Measurements from ENCODE around the gene PDCL3. TPM values are rescaled to one million over a fixed set of nuclear protein-coding genes. Genes with fewer than 3 reads are reported as not detected.

Gene PDCL3
- total and polyA plus RNA-seq, 2 experiments from 2014 or later: 28.1 to 72.4 TPM

DNA sequence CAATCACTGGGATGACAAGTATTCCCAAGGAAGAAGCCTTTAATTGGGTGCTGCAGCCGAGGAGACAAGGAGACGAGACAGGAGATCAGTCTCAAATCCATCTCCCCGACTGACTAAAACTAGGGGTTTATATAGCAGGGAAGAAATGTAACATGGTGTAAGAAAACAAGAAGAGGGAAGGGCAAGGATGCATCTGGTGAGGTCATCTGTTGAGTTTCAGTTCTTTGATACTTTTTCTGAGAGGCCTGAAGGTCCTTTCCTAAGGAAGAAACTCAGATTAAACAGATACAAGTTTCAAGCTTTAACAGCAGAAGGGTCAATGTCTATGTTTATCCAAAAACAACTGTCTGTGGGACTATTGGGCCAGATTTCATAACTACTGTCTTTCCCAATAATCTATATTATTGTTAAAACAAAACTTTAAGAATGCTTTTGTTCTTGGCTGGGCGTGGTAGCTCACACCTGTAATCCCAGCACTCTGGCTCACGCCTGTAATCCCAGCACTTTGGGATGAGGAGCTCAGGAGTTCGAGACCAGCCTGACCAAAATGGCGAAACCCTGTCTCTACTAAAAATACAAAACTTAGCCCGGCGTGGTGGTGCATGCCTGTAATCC, 2.5 kb upstream of the PDCL3 start (continued):
- TF ChIP-seq NANOG (IDR thresholded peaks at IDR 0.05; ENCODE audit: borderline replicate concordance) (no peak), STAT1 (IDR thresholded peaks at IDR 0.05; ENCODE audit: unreplicated experiment) (no peak), POLR2AphosphoS5 (IDR thresholded peaks at IDR 0.05; ENCODE audit: low read depth) (no peak), CREB1 (CRISPR knock-in tag; IDR thresholded peaks at IDR 0.05; ENCODE audit: low read depth) (no peak), EZH2 (IDR thresholded peaks at IDR 0.05; ENCODE audit: low read depth, unreplicated experiment) (no peak)
- TF ChIP-seq, protein P1, sequence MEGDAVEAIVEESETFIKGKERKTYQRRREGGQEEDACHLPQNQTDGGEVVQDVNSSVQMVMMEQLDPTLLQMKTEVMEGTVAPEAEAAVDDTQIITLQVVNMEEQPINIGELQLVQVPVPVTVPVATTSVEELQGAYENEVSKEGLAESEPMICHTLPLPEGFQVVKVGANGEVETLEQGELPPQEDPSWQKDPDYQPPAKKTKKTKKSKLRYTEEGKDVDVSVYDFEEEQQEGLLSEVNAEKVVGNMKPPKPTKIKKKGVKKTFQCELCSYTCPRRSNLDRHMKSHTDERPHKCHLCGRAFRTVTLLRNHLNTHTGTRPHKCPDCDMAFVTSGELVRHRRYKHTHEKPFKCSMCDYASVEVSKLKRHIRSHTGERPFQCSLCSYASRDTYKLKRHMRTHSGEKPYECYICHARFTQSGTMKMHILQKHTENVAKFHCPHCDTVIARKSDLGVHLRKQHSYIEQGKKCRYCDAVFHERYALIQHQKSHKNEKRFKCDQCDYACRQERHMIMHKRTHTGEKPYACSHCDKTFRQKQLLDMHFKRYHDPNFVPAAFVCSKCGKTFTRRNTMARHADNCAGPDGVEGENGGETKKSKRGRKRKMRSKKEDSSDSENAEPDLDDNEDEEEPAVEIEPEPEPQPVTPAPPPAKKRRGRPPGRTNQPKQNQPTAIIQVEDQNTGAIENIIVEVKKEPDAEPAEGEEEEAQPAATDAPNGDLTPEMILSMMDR (conservative IDR thresholded peaks at IDR 0.05; ENCODE audit: low read depth in 2 of 2): no peak

DNA sequence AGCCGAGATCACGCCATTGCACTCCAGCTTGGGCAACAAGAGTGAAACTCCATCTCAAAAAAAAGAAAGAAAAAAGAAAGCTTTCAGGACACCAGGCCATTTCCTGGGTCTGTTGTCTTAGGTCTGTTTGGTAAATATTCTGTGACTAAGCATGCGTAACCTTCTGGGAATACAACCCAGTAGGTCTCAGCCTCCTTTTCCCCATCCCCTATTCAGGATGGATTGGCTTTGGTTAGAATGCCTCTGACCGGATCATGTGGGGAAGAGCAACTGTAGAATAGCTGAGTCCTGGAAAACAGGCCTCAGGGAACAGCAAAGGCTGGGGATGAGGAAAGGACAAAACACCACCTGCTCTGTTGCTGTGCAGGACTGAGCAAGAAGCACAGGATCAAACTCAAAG, 1.6 kb upstream of the PDCL3 start:
- Histone ChIP-seq H3K79me2 (replicated peaks; ENCODE audit: insufficient read depth) (peaks cover 17% of the 10 kb centered on the region), H4K20me1 (replicated peaks; ENCODE audit: insufficient read depth) (no peaks in the 10 kb centered on the region), H3K9me2 (ENCODE audit: insufficient read depth) (0 out of 2 replicates have a peak, but pooled peaks cover 3% of the 10 kb centered on the region), H2AFZ (peak overlapping the region; percentile 70), H3K4me2 (no peak overlapping the region), H3K4me1 (ENCODE audit: insufficient read depth) (peaks cover 13% of the 10 kb centered on the region), H3K36me3 (ENCODE audit: insufficient read depth) (no peaks in the 10 kb centered on the region), H3F3A (replicated peaks; ENCODE audit: low read depth) (0 out of 2 replicates have a peak, but pooled peaks cover 7% of the 10 kb centered on the region), H3K27me3 (ENCODE audit: insufficient read depth) (no peaks in the 10 kb centered on the region), H3K27ac (ENCODE audit: low read depth) (no peak overlapping the region), H3K4me3 (no peak overlapping the region)
- DNase-seq (ENCODE audit: low spot score) (no peak), ATAC-seq (no peak)
- H3K9me3 Mint-ChIP-seq: no peaks in the 10 kb centered on the region
- H3K36me3 Mint-ChIP-seq (ENCODE audit: low read depth): peaks cover 12% of the 10 kb centered on the region
- peaks cover 14% of the 10 kb centered on the region for H3K4me1 Mint-ChIP-seq
- 0 out of 2 replicates have a peak overlapping the region, but pooled peaks have one; percentile 34 for H3K27ac Mint-ChIP-seq
- H3K4me3 Mint-ChIP-seq: peak overlapping the region; percentile 9; the same call in 1 of the 3 replicates
- peaks cover 7% of the 10 kb centered on the region for H3K27me3 Mint-ChIP-seq (ENCODE audit: insufficient read depth, low read depth, poor library complexity)
- TF ChIP-seq ZNF114 (CRISPR knock-in tag; IDR thresholded peaks at IDR 0.05) (no peak), NANOG (IDR thresholded peaks at IDR 0.05; ENCODE audit: borderline replicate concordance) (no peak), EZH2phosphoT487 (IDR thresholded peaks at IDR 0.05; ENCODE audit: unreplicated experiment) (no peak), JUNB (IDR thresholded peaks at IDR 0.05; ENCODE audit: unreplicated experiment) (no peak), ZNF462 (CRISPR knock-in tag; IDR thresholded peaks at IDR 0.05) (no peak), ZNF331 (CRISPR knock-in tag; IDR thresholded peaks at IDR 0.05; ENCODE audit: low read depth) (no peak), ETS1 (IDR thresholded peaks at IDR 0.05) (no peak), STAT1 (IDR thresholded peaks at IDR 0.05; ENCODE audit: unreplicated experiment) (no peak), CREB1 (CRISPR knock-in tag; IDR thresholded peaks at IDR 0.05; ENCODE audit: low read depth) (no peak)
- TF ChIP-seq, protein P1 (conservative IDR thresholded peaks at IDR 0.05; ENCODE audit: low read depth in 2 of 2): no peak
